ENCODE measurements around the gene KRTAP4-3. TPM values are rescaled to one million over a fixed set of nuclear protein-coding genes. Genes with fewer than 3 reads are reported as not detected.
"Not testable (repeated sequence)": the region's sequence is repeated elsewhere in the genome, so short reads cannot be mapped to it uniquely, and the experiment has no call there.

The KRTAP4-3 gene
- total RNA-seq, 1 donor from 2014 or later, result not detected

DNA sequence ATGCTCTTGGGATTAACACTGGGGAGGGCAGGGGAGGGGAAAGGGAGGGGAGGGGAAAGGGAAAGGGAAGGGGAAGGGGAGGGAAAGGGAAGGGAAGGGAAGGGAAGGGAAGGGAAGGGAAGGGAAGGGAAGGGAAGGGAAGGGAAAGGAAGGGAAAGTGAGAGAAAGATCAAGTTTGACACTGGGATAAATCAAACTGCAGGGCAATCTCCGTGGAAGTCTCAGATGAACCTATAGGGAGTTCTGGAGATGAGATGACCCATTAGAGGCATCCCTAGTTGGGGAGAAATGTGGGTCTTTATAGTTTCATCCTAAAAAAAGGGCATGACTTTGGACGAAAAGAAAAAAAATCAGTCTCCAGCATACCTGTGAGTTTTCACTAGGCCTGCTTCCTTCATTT is 46.3 kb downstream of the KRTAP4-3 start:
- DNase-seq (ENCODE audit: low spot score in 2 of 2), result no peak
- FAIRE-seq, result no peak

DNA sequence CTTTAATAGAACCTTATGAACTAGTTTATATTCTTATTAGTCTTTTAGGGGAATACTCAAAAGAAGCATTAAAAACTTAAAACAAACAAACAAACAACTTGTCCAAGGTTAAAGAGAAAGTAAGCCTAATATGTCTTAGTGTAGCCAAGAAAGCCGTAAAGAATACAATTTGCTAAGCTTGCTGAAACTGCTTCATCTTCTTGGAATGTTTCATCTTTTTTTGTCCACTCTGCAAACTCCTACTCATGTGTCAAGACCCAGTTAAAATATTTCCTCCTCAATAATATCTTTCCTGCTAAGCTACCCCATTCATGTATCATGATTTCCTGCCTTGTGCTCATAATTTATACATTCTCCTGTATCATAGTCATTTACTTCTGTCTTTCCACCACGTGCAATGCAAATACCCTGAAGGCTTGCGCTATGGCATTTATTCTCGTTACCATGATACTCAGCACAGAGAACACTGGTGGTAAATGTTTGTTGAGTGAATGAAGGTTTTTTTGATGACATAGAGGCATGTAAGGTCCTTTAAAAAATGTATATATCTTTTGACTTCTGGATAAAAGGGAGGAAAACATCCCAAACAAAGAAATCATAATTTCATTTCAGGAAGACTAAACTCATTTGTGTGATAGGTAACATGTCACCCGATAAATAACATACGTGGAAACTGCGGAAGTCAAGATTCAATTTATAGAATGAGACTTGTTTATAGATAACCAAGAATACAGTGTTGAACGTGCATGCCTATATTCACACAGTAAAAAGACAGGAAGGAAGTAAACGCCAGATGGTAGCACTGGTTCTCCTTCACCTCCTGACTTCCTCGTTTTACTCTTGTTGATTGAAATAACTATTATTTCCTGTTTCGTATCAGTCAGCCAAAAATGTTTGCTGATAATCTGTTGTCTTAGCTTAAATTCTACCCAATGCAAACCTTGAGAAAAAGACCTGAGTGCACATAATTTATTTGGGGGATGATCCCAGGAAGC is 48.0 kb downstream of the KRTAP4-3 start:
- FAIRE-seq; DNase-seq (ENCODE audit: low spot score in 2 of 2): not testable (repeated sequence)

- no peak for DNase-seq (ENCODE audit: low spot score in 2 of 2)
- no peak for FAIRE-seq
These were observed 49.3 kb downstream of the KRTAP4-3 start for GRCh38 chr17:41118721-41119120.

GRCh38 chr17:41117846-41118386 is 50.1 kb downstream of the KRTAP4-3 start, which contains the start of gene KRTAP4-11:
Gene KRTAP4-11 (minus strand): TSS chr17:41118373. CDS start chr17:41118315, 58 bp downstream.
- FAIRE-seq; DNase-seq (ENCODE audit: low spot score in 2 of 2): not testable (repeated sequence)

Small RNAs within 50 kb of the gene (small RNA-seq; reads per million reads assigned to genes)
- gene KRTAP4-17P, result not detected

Other genes starting within 250 kb of the KRTAP4-3 start
- 0.41 TPM for gene KRT23, start 230.6 kb downstream of the KRTAP4-3 start, total RNA-seq
- not detected for gene KRT39, start 201.3 kb downstream of the KRTAP4-3 start, total RNA-seq
- gene KRT40, start 183.9 kb downstream of the KRTAP4-3 start, total RNA-seq, result not detected
- not detected for gene KRTAP3-3, start 174.1 kb downstream of the KRTAP4-3 start, total RNA-seq
- gene KRTAP3-2, start 168.3 kb downstream of the KRTAP4-3 start, total RNA-seq, result not detected
- not detected for gene KRTAP3-1, start 159.1 kb downstream of the KRTAP4-3 start, total RNA-seq
- not detected for gene KRTAP1-5, start 141.0 kb downstream of the KRTAP4-3 start, total RNA-seq
- gene KRTAP1-4, start 138.0 kb downstream of the KRTAP4-3 start, total RNA-seq, result not detected
- not detected for gene KRTAP1-3, start 133.3 kb downstream of the KRTAP4-3 start, total RNA-seq
- not detected for gene KRTAP1-1, start 126.8 kb downstream of the KRTAP4-3 start, total RNA-seq
- not detected for gene KRTAP2-1, start 120.9 kb downstream of the KRTAP4-3 start, total RNA-seq
- gene KRTAP2-2, start 113.0 kb downstream of the KRTAP4-3 start, total RNA-seq, result not detected
- not detected for gene KRTAP2-3, start 108.1 kb downstream of the KRTAP4-3 start, total RNA-seq
- gene KRTAP2-4, start 102.3 kb downstream of the KRTAP4-3 start, total RNA-seq, result not detected
- gene KRTAP4-7, start 84.1 kb downstream of the KRTAP4-3 start, total RNA-seq, result not detected
- gene KRTAP4-8, start 70.1 kb downstream of the KRTAP4-3 start, total RNA-seq, result not detected
- not detected for gene KRTAP4-16, start 66.0 kb downstream of the KRTAP4-3 start, total RNA-seq
- gene KRTAP4-9, start 62.8 kb downstream of the KRTAP4-3 start, total RNA-seq, result not detected
- not detected for gene KRTAP4-11, start 49.8 kb downstream of the KRTAP4-3 start, total RNA-seq
- not detected for gene KRTAP4-12, start 44.0 kb downstream of the KRTAP4-3 start, total RNA-seq
- not detected for gene KRTAP4-6, start 27.7 kb downstream of the KRTAP4-3 start, total RNA-seq
- gene KRTAP4-5, start 18.4 kb downstream of the KRTAP4-3 start, total RNA-seq, result not detected
- not detected for gene KRTAP4-4, start 7.5 kb downstream of the KRTAP4-3 start, total RNA-seq
- gene KRTAP4-2, start 10.0 kb upstream of the KRTAP4-3 start, total RNA-seq, result not detected
- gene KRTAP4-1, start 16.7 kb upstream of the KRTAP4-3 start, total RNA-seq, result not detected
- gene KRTAP9-1, start 21.7 kb upstream of the KRTAP4-3 start, total RNA-seq, result not detected
- gene KRTAP9-2, start 58.4 kb upstream of the KRTAP4-3 start, total RNA-seq, result not detected
- not detected for gene KRTAP9-3, start 64.2 kb upstream of the KRTAP4-3 start, total RNA-seq
- gene KRTAP9-8, start 69.8 kb upstream of the KRTAP4-3 start, total RNA-seq, result not detected
- not detected for gene KRTAP9-4, start 81.5 kb upstream of the KRTAP4-3 start, total RNA-seq
- gene KRTAP9-9, start 87.2 kb upstream of the KRTAP4-3 start, total RNA-seq, result not detected
- not detected for gene KRTAP9-6, start 97.2 kb upstream of the KRTAP4-3 start, total RNA-seq
- not detected for gene KRTAP9-7, start 107.5 kb upstream of the KRTAP4-3 start, total RNA-seq
- not detected for gene KRTAP29-1, start 134.6 kb upstream of the KRTAP4-3 start, total RNA-seq
- not detected for gene KRTAP16-1, start 141.1 kb upstream of the KRTAP4-3 start, total RNA-seq
- gene KRTAP17-1, start 147.5 kb upstream of the KRTAP4-3 start, total RNA-seq, result not detected
- not detected for gene KRT33A, start 182.6 kb upstream of the KRTAP4-3 start, total RNA-seq
- gene KRT33B, start 201.6 kb upstream of the KRTAP4-3 start, total RNA-seq, result not detected
- 0.41 TPM for gene KRT34, start 214.1 kb upstream of the KRTAP4-3 start, total RNA-seq
- gene KRT31, start 229.4 kb upstream of the KRTAP4-3 start, total RNA-seq, result 1.2 TPM

Measured in frontal cortex (tissue), 4 donors.